Stomach (tissue), 9 donors: Measurements from ENCODE around the gene NEK4. TPM values are rescaled to one million over a fixed set of nuclear protein-coding genes. Genes with fewer than 3 reads are reported as not detected.

Experiments
- DNase-seq, 2 donors: peaks; one replicate each; pipeline versions ENCODE4 v3.0.0 to v3.0.0-alpha.2; 2013 to 2019
- H3K27ac ChIP-seq, 5 donors: fragments of 200-600 bp in 4 of 5; sonication (generic) in 4 of 5; one replicate each; pipeline ENCODE4 v1.5.1; 2013 to 2019; ENCODE audit warnings: mild to moderate bottlenecking in 1 of 5, moderate library complexity in 1 of 5
- H3K27me3 ChIP-seq, 3 donors: fragments of 200-600 bp; sonication (generic); one replicate each; pipeline ENCODE4 v1.5.1; 2017 to 2019; ENCODE audit warnings: mixed run types in 1 of 3
- H3K36me3 ChIP-seq, 4 donors: fragments of 200-600 bp; sonication (generic); 1 replicate in 3 of 4; 2 replicates in 1 of 4; pipeline ENCODE4 v1.5.1; 2016 to 2019
- H3K4me1 ChIP-seq, 4 donors: fragments of 200-600 bp; sonication (generic); one replicate each; pipeline ENCODE4 v1.5.1; 2016 to 2019
- H3K4me3 ChIP-seq, 4 donors: fragments of 200-600 bp; sonication (generic) in 3 of 4; one replicate each; pipeline ENCODE4 v1.5.1; 2016 to 2019; ENCODE audit warnings: mild to moderate bottlenecking in 1 of 4
- H3K9me3 ChIP-seq, 4 donors: fragments of 200-600 bp; sonication (generic); one replicate each; pipeline ENCODE4 v1.5.1; 2016 to 2019
- CTCF ChIP-seq, 7 experiments: fragments of 450-650 bp in 4 of 7; fragments of 200-600 bp in 3 of 7; sonication (generic) in 3 of 7; IDR thresholded peaks; one replicate each; pipeline ENCODE4 v1.5.1; 2016 to 2019; ENCODE audit warnings: antibody characterized with exemption in 7 of 7, control low read depth in 2 of 7, mild to moderate bottlenecking in 1 of 7
- EP300 ChIP-seq: sonication (generic); formaldehyde crosslinking; IDR thresholded peaks from one replicate; pipeline ENCODE4 v1.6.1; 2017; ENCODE audit warnings: antibody characterized with exemption
- POLR2A ChIP-seq, 4 donors: fragments of 450-650 bp; IDR thresholded peaks; one replicate each; pipeline ENCODE4 v1.6.1; 2016; ENCODE audit warnings: antibody characterized with exemption in 4 of 4, control low read depth in 2 of 4, mild to moderate bottlenecking in 1 of 4, moderate library complexity in 1 of 4
- POLR2AphosphoS5 ChIP-seq, 3 donors: sonication (generic); formaldehyde crosslinking; IDR thresholded peaks; one replicate each; pipeline ENCODE4 v1.6.1; 2016; ENCODE audit warnings: antibody characterized with exemption in 3 of 3
- WGBS, 5 donors: extraction: QIAGEN DNeasy Blood & Tissue Kit in 3 of 5; methylation state at CpG; one replicate each; pipeline versions ENCODE4 v1.1.5 to v1.1.7; 2013 to 2018; 5-methylcytosine and 5-hydroxymethylcytosine counted together
- intact Hi-C: fragments of 100-400 bp; cut with DNase I; formaldehyde crosslinking; loops from one replicate; pipeline ENCODE4 v1.15.1; 2023; ENCODE audit warnings: low total_unique reads
- polyA plus RNA-seq, 3 donors: library from polyadenylated mRNA; stranded (reverse); fragments of 200-250 nt; gene quantifications; one replicate each; pipeline ENCODE4 v1.2.3, GENCODE V29; 2013
- total RNA-seq, 5 donors: library from RNA; depleted of rRNA; stranded (reverse); fragments of >200 nt; gene quantifications; one replicate each; pipeline versions ENCODE4 v1.1.0 to v1.2.3, GENCODE V29; 2014 to 2016
- donor health status: healthy with polysubstance abuse.
- donor health status: Bipolar disorder and iron deficiency.
- donor health status: healthy.

Gene NEK4
- total and polyA plus RNA-seq, 8 donors = 4.3 to 30.7 (median 12.6) TPM

GRCh38 chr3:52801839-52802238, 31.1 kb upstream of the NEK4 start:
- no peak overlapping the region for H3K27ac ChIP-seq
- peaks cover 0 to 12% (median 0%) of the 10 kb centered on the region in 3 donors for H3K27me3 ChIP-seq
- no peak for TF ChIP-seq CTCF (IDR thresholded peaks at IDR 0.05)
- TF ChIP-seq POLR2AphosphoS5 (IDR thresholded peaks at IDR 0.05) = no peak
- TF ChIP-seq EP300 = no peak
- TF ChIP-seq POLR2A (IDR thresholded peaks at IDR 0.05) = no peak
- no peak overlapping the region for H3K4me3 ChIP-seq
- no peaks in the 10 kb centered on the region for H3K4me1 ChIP-seq
- no peaks in the 10 kb centered on the region for H3K36me3 ChIP-seq
- 68 to 87% (median 72%) methylated on average over 5 of the region's 5 CpGs for WGBS, 5 donors
- intact Hi-C loops = no loop called here
- DNase-seq = no peak
- no peaks in the 10 kb centered on the region for H3K9me3 ChIP-seq

- TF ChIP-seq POLR2AphosphoS5 (IDR thresholded peaks at IDR 0.05) (no peak), POLR2A (IDR thresholded peaks at IDR 0.05) (no peak), EP300 (no peak), CTCF (IDR thresholded peaks at IDR 0.05) (no peak)
- no peak for DNase-seq
- Histone ChIP-seq H3K36me3 (no peaks in the 10 kb centered on the region), H3K4me3 (no peak overlapping the region), H3K27me3 (peaks cover 0 to 1% (median 0%) of the 10 kb centered on the region in 3 donors), H3K4me1 (peaks cover 0 to 5% (median 0%) of the 10 kb centered on the region in 4 donors), H3K9me3 (no peaks in the 10 kb centered on the region), H3K27ac (no peak overlapping the region)
- WGBS, 5 donors = 70 to 88% (median 79%) methylated on average over 4 to 7 of the region's 7 CpGs
- intact Hi-C loops = no loop called here
These were observed 29.3 kb upstream of the NEK4 start for GRCh38 chr3:52800079-52800478.

- H3K27me3 ChIP-seq = no peaks in the 10 kb centered on the region
- TF ChIP-seq CTCF (IDR thresholded peaks at IDR 0.05) (peak in 3 of 7 experiments; percentile 22 to 36 (median 23)), POLR2AphosphoS5 (IDR thresholded peaks at IDR 0.05) (no peak), EP300 (no peak)
- peaks cover 0 to 14% (median 0%) of the 10 kb centered on the region in 4 donors for H3K4me1 ChIP-seq
- 51 to 61% (median 57%) methylated on average over 8 to 14 of the region's 14 CpGs for WGBS, 5 donors
- peak; percentile 30 to 49 for DNase-seq
- no peaks in the 10 kb centered on the region for H3K9me3 ChIP-seq
- H3K4me3 ChIP-seq = no peak overlapping the region
- intact Hi-C loops = no loop called here
- H3K36me3 ChIP-seq = no peaks in the 10 kb centered on the region
- H3K27ac ChIP-seq = no peak overlapping the region
These were observed 28.3 kb upstream of the NEK4 start for GRCh38 chr3:52798978-52799476.

- intact Hi-C loops = no loop called here
- Histone ChIP-seq H3K4me3 (no peak overlapping the region), H3K27me3 (no peaks in the 10 kb centered on the region), H3K4me1 (peaks cover 0 to 14% (median 0%) of the 10 kb centered on the region in 4 donors), H3K27ac (no peak overlapping the region), H3K9me3 (no peaks in the 10 kb centered on the region), H3K36me3 (no peaks in the 10 kb centered on the region)
- no peak for DNase-seq
- TF ChIP-seq EP300 (no peak), CTCF (IDR thresholded peaks at IDR 0.05) (no peak), POLR2AphosphoS5 (IDR thresholded peaks at IDR 0.05) (no peak), POLR2A (IDR thresholded peaks at IDR 0.05) (no peak)
- 76 to 88% (median 80%) methylated on average over 7 to 10 of the region's 10 CpGs for WGBS, 5 donors
These were observed 27.7 kb upstream of the NEK4 start for GRCh38 chr3:52798376-52798977.
